ENCODE results near the gene CSF3R.

The CSF3R gene

DNA sequence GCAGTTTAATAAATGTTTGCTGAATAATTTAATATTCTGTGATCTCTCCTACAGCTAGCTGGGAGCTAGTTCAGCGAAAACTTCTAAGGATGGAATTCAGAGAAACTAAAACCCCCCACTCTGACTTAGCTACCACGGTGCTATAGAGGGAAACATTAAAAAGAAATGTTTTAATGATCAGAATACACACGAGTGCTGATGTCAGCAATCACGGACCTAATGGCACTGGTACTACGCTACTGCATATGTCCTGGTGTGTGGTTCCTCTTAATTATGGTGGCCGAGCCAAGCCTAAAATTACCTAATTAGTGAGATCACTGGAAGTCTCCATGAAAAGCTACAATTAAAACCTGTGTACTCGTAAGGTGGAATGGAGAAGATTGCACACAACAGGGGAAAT is 61.1 kb downstream of the CSF3R start:
- WGBS, 2 experiments = 93 to 95% methylated on average over 7 of the region's 7 CpGs
- Histone ChIP-seq H3K4me1 (ENCODE audit: control insufficient read depth, insufficient read depth, low read length) (no peaks in the 10 kb centered on the region), H3K9me3 (ENCODE audit: control insufficient read depth, low read length) (no peaks in the 10 kb centered on the region), H3K27me3 (ENCODE audit: control insufficient read depth, insufficient read depth, low read length, poor library complexity, severe bottlenecking) (no peaks in the 10 kb centered on the region), H3K27ac (ENCODE audit: insufficient read depth, low read depth, low read length, poor library complexity, severe bottlenecking) (no peak overlapping the region), H3K4me3 (ENCODE audit: insufficient read depth, low read depth, low read length) (no peak overlapping the region), H3K36me3 (ENCODE audit: control insufficient read depth, insufficient read depth, low read length) (peaks cover 5% of the 10 kb centered on the region)

DNA sequence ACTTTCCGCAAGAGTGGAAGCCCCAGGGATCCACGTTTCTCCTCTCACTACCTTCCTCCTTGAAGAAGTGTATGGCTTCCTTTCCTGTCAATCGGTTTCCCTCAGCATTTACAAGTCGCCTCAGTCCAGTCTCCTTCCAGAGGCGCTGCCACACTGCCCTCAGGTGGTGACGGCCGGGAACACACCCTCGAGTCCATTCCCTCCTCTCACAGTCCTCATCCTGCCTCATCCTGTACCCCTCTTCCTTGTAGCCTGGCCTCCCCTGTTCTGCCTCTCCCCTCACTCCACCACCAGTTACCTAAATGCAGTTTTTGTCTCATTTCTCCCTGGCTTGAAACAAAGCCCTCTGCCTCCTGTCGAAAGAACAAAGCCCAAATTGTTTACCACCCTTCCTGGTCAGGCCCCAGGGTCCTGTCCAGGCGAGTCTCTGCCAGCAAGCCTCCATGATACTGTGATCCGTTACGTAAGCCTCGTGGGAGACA is 61.8 kb downstream of the CSF3R start:
- Histone ChIP-seq H3K36me3 (ENCODE audit: control insufficient read depth, insufficient read depth, low read length) (peaks cover 5% of the 10 kb centered on the region), H3K4me1 (ENCODE audit: control insufficient read depth, insufficient read depth, low read length) (no peaks in the 10 kb centered on the region), H3K27me3 (ENCODE audit: control insufficient read depth, insufficient read depth, low read length, poor library complexity, severe bottlenecking) (no peaks in the 10 kb centered on the region), H3K27ac (ENCODE audit: insufficient read depth, low read depth, low read length, poor library complexity, severe bottlenecking) (no peak overlapping the region), H3K4me3 (ENCODE audit: insufficient read depth, low read depth, low read length) (no peak overlapping the region), H3K9me3 (ENCODE audit: control insufficient read depth, low read length) (no peaks in the 10 kb centered on the region)
- WGBS, 2 experiments = 27 to 28% methylated on average over 13 of the region's 13 CpGs

DNA sequence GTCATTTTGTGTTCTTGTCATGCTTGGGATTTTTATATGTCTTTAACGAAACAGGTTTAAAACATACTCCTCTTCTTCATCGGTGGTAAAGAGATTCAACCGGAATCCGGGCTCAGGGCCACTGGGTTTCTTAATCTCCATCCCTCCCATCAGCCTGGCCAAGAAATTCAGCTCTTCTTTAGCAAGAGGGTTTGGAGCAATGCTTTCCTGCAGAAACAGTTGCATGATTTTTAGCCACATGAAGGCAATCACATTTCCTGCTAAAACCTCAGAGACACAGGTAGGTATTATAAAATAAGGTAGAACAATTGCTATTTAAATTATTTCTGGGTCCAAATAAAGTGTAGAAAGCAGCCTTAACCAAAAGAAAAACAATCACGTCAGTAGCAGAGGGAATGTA is 62.3 kb downstream of the CSF3R start:
- peaks cover 5% of the 10 kb centered on the region for H3K36me3 ChIP-seq (ENCODE audit: control insufficient read depth, insufficient read depth, low read length)
- H3K27me3 ChIP-seq (ENCODE audit: control insufficient read depth, insufficient read depth, low read length, poor library complexity, severe bottlenecking) = no peaks in the 10 kb centered on the region
- H3K4me3 ChIP-seq (ENCODE audit: insufficient read depth, low read depth, low read length) = no peak overlapping the region
- H3K9me3 ChIP-seq (ENCODE audit: control insufficient read depth, low read length) = no peaks in the 10 kb centered on the region
- no peak overlapping the region for H3K27ac ChIP-seq (ENCODE audit: insufficient read depth, low read depth, low read length, poor library complexity, severe bottlenecking)
- H3K4me1 ChIP-seq (ENCODE audit: control insufficient read depth, insufficient read depth, low read length) = no peaks in the 10 kb centered on the region
- 76 to 77% methylated on average over 5 of the region's 5 CpGs for WGBS, 2 experiments

DNA sequence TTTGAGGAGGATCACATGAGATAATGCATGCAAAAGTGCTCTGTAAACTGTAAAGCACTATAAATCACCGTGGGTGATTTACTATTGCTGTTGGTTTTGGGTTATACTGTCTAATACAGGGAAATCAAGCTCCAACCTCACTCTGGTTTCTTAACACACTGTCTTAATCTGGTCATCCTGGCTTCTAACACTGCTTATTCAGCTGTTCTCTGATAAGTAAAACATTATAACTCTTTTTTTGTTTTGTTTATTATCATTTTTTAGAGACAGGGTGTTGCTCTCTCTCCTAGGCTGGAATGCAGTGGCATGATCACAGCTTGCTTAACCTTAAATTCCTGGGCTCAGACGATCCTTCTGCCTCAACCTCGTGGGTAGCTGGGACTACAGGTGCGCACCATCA is 63.1 kb downstream of the CSF3R start:
- WGBS, 2 experiments = 92 to 93% methylated on average over 4 of the region's 4 CpGs
- Histone ChIP-seq H3K4me1 (ENCODE audit: control insufficient read depth, insufficient read depth, low read length) (no peaks in the 10 kb centered on the region), H3K27me3 (ENCODE audit: control insufficient read depth, insufficient read depth, low read length, poor library complexity, severe bottlenecking) (no peaks in the 10 kb centered on the region), H3K27ac (ENCODE audit: insufficient read depth, low read depth, low read length, poor library complexity, severe bottlenecking) (no peak overlapping the region), H3K4me3 (ENCODE audit: insufficient read depth, low read depth, low read length) (no peak overlapping the region), H3K36me3 (ENCODE audit: control insufficient read depth, insufficient read depth, low read length) (peaks cover 5% of the 10 kb centered on the region), H3K9me3 (ENCODE audit: control insufficient read depth, low read length) (no peaks in the 10 kb centered on the region)

DNA sequence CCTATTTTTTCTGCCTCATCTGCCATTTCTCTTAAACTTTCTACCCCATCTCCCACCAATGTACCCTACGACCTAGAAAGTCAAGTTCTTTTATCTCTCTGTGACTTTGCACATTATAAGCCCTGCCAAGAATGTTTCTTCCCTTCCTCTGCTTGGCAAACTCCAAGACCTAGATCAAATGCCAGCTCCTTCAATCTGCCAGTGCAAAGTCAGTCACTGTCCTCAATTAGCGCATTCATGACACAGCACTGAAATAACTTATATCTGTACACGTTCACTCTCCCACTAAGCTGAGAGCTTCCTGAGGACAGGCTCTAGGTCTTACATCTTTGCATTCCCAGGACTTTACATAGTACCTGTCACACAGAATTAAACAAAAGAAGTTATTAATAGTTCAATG is 63.6 kb downstream of the CSF3R start:
- H3K27ac ChIP-seq (ENCODE audit: insufficient read depth, low read depth, low read length, poor library complexity, severe bottlenecking) = no peak overlapping the region
- peaks cover 5% of the 10 kb centered on the region for H3K36me3 ChIP-seq (ENCODE audit: control insufficient read depth, insufficient read depth, low read length)
- H3K9me3 ChIP-seq (ENCODE audit: control insufficient read depth, low read length) = no peaks in the 10 kb centered on the region
- H3K4me1 ChIP-seq (ENCODE audit: control insufficient read depth, insufficient read depth, low read length) = no peaks in the 10 kb centered on the region
- no peaks in the 10 kb centered on the region for H3K27me3 ChIP-seq (ENCODE audit: control insufficient read depth, insufficient read depth, low read length, poor library complexity, severe bottlenecking)
- no peak overlapping the region for H3K4me3 ChIP-seq (ENCODE audit: insufficient read depth, low read depth, low read length)
- WGBS, 2 experiments = 91 to 92% methylated on average over 3 of the region's 3 CpGs

DNA sequence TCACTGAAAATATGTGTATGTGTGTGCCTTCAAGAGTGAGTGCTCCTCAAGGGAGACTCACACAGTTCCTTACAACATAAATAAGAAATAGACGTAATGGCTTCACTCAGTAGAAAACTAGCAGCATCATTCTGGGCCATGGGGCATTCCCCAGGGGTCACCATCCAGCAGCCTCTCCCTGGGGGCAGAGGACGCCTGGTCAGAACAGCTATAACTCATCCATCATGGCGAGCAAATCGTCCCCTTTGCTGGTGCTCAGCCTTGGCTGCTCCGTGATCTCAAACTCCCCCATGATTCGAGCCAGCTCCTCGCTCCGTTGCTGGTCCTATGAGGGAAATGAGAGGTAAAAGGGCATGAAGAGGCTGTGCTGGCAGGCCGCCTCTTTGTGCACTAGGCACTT is 64.8 kb downstream of the CSF3R start:
- WGBS, 2 experiments = 93% methylated on average over 9 of the region's 9 CpGs
- peaks cover 5% of the 10 kb centered on the region for H3K36me3 ChIP-seq (ENCODE audit: control insufficient read depth, insufficient read depth, low read length)
- H3K27ac ChIP-seq (ENCODE audit: insufficient read depth, low read depth, low read length, poor library complexity, severe bottlenecking) = no peak overlapping the region

More for the DNA sequence above, 64.8 kb downstream of the CSF3R start:
- H3K4me3 ChIP-seq (ENCODE audit: insufficient read depth, low read depth, low read length) = no peak overlapping the region
- no peaks in the 10 kb centered on the region for H3K27me3 ChIP-seq (ENCODE audit: control insufficient read depth, insufficient read depth, low read length, poor library complexity, severe bottlenecking)
- H3K9me3 ChIP-seq (ENCODE audit: control insufficient read depth, low read length) = no peaks in the 10 kb centered on the region
- H3K4me1 ChIP-seq (ENCODE audit: control insufficient read depth, insufficient read depth, low read length) = no peaks in the 10 kb centered on the region

Data from ectodermal cell (in vitro differentiated cells).